NCI-H1048 (cell line): Measurements from ENCODE around the gene NUP210.

Source experiments
- DNase-seq: peaks from one replicate; lab custom pipeline; 2025; lab: John Stamatoyannopoulos, UW

The NUP210 gene

GRCh38 chr3:13323822-13324221 lies 96.3 kb downstream of the NUP210 start:
- no peak for DNase-seq

- no peak for DNase-seq
These were observed 97.8 kb downstream of the NUP210 start for GRCh38 chr3:13322324-13322723.

GRCh38 chr3:13319564-13320220 lies 100.4 kb downstream of the NUP210 start:
- DNase-seq: no peak

- no peak for DNase-seq
These were observed 101.3 kb downstream of the NUP210 start for GRCh38 chr3:13318626-13319470.

GRCh38 chr3:13317596-13318320 lies 102.4 kb downstream of the NUP210 start:
- DNase-seq: no peak

GRCh38 chr3:13316603-13317002 lies 103.5 kb downstream of the NUP210 start:
- no peak for DNase-seq

- no peak for DNase-seq
These were observed 105.2 kb downstream of the NUP210 start for GRCh38 chr3:13314877-13315276.

GRCh38 chr3:13313813-13314212 lies 106.3 kb downstream of the NUP210 start:
- no peak for DNase-seq

GRCh38 chr3:13309004-13309403 lies 111.1 kb downstream of the NUP210 start:
- DNase-seq: no peak

GRCh38 chr3:13308380-13308801 lies 111.7 kb downstream of the NUP210 start:
- DNase-seq: no peak

- no peak for DNase-seq
These were observed 113.1 kb downstream of the NUP210 start for GRCh38 chr3:13307041-13307440.

GRCh38 chr3:13305623-13306022 lies 114.5 kb downstream of the NUP210 start:
- no peak for DNase-seq

GRCh38 chr3:13303410-13303809 lies 116.7 kb downstream of the NUP210 start:
- DNase-seq: no peak

GRCh38 chr3:13301286-13301987 lies 118.7 kb downstream of the NUP210 start:
- no peak for DNase-seq

GRCh38 chr3:13300546-13301285 lies 119.4 kb downstream of the NUP210 start:
- no peak for DNase-seq

GRCh38 chr3:13299531-13300155 lies 120.5 kb downstream of the NUP210 start:
- no peak for DNase-seq

- DNase-seq: no peak
These were observed 123.5 kb downstream of the NUP210 start for GRCh38 chr3:13296662-13297061.

GRCh38 chr3:13294442-13295351 lies 125.4 kb downstream of the NUP210 start:
- no peak for DNase-seq

GRCh38 chr3:13292375-13292774 lies 127.7 kb downstream of the NUP210 start:
- no peak for DNase-seq

- no peak for DNase-seq
These were observed 129.2 kb downstream of the NUP210 start for GRCh38 chr3:13290941-13291340.
